HG03565 (cell line): ENCODE results near the gene PRPF6.
"Not testable (repeated sequence)": the region's sequence is repeated elsewhere in the genome, so short reads cannot be mapped to it uniquely, and the experiment has no call there.

Experiments used
- ATAC-seq: cut with Tn5 transposase; IDR thresholded peaks from one replicate; pipeline ENCODE4 v1.9.1; 2021; ENCODE audit warnings: mild to moderate bottlenecking, moderate library complexity; ENCODE audit not compliant: unreplicated experiment

Gene PRPF6

DNA sequence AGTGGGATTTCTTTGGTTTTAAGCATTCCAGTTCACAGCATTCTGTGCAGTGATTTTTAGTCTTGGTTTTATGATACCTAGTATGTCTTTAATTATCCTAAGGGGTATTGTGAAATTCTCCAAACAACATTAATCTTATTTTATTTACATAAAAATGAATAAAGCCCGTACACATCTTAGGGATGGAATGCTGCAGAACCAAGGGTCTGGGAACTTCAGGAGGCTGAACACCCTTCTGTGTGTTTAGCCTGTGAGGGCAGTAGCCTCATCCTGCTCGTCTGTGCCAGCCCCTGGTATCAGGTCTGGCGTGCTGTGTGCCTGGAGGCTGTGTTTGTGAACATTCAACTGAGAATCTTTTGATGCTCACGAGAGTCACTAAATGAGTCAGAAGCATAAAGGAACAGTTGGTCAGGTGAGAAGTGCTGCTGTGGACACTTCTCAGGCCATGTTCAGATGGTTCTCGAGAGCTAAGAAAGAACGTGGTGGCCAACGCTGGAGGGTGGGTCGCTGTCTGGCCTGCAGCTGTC is 29.8 kb downstream of the PRPF6 start:
- no peak for ATAC-seq

DNA sequence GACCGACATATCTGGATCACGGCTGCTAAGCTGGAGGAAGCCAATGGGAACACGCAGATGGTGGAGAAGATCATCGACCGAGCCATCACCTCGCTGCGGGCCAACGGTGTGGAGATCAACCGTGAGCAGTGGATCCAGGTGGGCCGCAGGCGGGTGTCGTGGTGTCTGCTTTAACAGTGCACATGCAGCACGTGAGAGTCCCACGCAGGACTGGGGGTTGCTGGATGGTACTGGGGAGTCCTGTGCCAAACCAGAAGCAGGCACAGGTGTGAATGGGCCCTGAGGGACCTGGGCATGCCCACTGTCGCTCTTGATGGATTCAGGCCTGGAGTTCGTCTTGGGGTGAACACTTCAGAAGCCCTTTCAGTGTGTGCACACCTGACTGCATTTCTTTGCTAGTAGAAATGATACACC is 30.4 kb downstream of the PRPF6 start:
- no peak for ATAC-seq

DNA sequence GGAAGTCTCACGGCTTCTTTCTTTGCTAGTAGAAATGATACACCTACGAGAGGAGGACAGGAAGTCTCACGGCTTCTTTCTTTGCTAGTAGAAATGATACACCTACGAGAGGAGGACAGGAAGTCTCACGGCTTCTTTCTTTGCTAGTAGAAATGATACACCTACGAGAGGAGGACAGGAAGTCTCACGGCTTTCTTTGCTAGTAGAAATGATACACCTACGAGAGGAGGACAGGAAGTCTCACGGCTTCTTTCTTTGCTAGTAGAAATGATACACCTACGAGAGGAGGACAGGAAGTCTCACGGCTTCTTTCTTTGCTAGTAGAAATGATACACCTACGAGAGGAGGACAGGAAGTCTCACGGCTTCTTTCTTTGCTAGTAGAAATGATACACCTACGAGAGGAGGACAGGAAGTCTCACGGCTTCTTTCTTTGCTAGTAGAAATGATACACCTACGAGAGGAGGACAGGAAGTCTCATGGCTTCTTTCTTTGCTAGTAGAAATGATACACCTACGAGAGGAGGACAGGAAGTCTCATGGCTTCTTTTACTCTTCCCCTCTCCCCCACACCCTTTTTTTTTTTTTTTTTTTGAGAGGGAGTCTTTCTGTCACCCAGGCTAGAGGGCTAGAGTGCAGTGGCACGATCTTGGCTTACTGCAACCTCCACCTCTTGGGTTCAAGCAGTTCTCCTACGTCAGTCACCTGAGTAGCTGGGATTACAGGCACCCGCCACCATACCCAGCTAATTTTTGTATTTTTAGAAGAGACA is 31.6 kb downstream of the PRPF6 start:
- not testable (repeated sequence) for ATAC-seq

DNA sequence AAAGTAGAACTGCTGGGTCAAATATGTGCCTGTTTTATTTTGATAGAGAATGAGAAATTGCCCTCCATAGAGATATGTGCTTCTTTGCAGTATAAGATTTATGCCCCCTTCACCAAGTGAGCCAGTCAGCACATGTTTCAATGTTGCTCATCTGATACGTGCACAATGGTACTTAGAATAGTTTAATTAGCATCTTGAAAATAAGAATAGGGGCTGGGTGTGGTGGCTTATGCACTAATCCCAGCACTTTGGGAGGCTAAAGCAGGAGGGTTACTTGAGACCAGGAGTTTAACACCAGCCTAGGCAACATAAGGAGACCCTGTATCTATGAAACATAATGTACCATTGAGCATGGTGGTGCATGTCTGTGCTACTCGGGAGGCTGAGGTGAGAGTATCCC is 34.7 kb downstream of the PRPF6 start:
- no peak for ATAC-seq

DNA sequence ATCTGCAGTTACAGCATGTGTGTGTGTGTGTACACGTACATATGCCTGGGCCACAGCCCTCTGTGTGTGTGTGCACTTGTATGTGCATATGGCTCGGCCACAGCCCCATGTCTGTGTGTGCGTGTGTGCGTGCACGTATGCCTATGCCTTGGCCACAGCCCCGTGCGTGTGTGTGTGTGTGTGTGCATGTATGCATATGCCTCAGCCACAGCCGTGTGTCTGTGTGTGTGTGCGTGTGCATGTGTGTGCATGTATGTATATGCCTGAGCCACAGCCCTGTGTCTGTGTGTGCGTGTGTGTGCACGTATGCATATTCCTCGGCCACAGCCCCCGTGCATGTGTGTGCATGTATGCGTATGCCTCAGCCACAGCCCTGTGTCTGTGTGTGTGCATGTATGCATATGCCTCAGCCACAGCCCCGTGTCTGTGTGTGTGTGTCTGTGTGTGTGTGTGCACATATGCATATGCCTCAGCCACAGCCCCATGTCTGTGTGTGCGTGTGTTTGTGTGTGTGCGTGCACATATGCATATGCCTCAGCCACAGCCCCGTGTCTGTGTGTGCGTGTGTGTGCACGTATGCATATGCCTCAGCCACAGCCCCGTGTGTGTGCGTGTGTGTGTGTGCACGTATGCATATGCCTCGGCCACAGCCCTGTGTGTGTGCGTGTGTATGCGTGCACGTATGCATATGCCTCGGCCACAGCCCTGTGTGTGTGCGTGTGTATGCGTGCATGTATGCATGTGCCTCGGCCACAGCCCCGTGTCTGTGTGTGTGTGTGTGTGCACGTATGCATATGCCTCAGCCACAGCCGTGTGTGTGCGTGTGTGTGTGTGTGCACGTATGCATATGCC is 40.4 kb downstream of the PRPF6 start:
- no peak for ATAC-seq

DNA sequence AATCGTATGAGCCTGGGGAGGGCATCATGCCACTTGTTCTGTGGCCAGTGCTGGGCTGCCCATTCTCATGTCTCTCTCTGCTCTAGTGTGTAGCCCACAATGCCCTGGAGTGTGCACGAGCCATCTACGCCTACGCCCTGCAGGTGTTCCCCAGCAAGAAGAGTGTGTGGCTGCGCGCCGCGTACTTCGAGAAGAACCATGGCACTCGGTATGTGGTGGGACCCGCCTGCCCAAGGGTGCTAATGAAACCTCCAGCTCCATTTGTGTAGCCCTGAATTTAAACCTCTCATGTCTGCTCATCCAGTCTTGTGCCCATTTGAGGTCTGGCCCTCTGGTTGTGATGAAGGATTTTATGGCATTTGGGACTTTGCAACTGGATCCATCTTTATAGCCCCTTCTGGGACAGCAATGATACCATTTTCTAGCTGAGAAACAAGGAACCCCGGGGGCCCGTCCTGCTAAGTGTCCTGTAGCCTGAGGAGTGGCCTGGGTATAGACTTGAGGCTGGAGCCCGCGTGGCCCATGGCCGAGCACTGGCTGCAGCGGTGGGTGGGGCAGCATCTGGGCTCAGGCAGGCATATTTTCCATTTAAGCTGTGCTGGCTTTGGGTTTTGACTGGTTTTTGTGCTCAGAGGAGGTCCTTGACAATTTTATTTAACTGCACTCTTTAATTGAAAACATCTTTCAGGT is 41.9 kb downstream of the PRPF6 start:
- no peak for ATAC-seq

DNA sequence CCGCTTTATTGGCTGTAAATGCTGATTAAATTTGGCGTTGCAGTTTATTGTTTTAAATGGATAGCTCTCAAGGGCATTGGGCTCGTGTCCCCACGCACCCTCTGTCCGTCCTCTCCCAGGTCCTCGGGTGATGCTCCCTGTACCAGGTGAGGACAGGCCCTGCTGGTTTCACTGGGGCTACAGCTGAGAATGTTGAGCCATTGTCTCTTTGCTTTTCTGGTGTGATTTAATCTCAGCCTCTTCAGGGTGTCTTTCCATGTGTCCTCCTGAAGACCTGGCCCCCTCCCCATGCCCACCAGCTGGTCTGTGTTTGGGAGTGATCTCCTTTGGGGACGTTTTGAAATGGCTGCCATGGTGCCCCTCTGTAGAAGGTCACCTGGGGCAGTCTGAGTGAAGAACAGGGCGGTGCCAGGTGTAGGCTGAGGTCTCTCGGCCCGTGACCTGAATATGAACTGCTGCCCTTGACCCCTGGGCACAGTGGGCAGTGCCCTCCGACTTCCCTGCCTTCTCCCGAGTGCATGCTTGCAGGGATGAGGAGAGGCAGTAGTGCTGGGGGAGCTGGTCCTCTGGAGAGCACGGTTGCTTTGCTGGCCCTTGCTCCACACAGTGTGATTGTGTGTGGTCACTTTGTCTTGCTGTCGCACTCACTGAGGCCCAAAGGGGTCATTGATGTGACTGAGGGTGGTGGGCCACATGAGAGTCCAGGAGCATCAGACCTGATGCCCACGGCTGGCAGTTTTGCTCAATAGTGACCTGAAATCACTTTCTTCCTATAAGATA is 42.6 kb downstream of the PRPF6 start:
- no peak for ATAC-seq

DNA sequence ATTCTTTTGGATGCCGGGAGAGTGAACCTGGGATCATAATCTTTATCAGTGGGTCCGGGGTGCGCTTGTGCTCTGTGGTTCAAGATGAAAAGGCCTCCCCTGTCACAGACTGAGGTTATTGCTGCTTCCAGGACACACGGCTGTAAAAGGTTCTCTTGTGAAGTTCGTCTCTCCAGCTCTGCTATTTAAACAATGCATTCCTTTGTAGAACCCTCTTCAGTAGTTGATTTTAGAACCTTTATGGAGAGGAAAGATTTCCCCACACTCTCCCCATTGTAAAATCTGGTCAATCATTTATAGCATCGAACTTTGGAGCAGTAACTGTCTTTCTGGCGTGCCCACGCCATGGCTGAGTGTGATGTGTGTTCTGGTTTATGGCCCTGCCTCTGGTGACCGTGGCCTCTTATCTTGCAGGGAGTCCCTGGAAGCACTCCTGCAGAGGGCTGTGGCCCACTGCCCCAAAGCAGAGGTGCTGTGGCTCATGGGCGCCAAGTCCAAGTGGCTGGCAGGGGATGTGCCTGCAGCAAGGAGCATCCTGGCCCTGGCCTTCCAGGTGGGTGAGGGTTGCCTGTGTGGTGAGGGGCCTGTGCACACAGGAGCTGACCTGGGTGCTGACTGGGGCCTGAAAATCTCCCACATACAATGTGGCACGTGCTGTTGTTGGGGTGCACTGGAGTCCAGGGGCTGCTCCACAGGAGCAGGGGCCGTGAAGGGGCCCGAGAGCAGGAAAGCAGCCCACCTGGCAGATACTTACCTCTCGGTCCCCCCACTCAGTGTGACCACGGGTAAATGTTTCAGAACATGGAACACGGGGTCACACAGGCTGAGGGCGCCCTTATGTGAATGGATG is 43.4 kb downstream of the PRPF6 start:
- ATAC-seq, result no peak

DNA sequence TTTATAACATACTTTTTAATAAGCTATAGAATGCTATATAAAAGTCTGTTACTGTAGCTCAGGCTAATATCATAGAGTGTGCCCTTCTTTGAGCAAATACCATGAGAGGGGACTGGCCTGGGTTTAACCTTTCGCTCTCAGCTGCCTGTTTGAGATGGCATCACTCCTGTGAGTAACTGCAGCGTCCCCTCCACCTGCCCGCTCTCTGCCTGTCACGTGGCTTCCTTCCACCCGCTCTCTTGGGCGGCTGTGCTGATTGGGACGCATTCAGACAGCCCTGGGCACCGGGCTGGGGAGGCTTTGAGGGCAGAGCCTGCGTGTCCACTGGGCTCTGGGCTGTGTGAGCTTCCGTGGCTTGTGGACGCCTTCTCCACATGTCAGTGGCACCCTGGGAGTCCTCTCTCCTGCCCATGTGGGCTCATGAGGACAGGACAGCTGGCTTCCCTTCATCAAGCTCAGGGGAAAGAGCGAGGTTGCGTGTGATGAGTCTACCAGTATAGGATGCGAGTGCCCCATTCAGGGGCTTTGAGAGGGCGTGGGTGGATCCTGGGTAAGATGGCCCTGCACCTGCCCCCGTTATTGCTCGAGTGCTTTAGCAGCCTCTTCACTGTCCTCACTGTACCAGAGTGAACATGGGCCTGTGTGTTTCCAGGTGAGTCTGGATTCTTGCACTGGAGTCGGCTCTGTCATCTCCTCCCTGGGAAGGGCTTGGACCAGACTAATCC is 44.3 kb downstream of the PRPF6 start:
- no peak for ATAC-seq

DNA sequence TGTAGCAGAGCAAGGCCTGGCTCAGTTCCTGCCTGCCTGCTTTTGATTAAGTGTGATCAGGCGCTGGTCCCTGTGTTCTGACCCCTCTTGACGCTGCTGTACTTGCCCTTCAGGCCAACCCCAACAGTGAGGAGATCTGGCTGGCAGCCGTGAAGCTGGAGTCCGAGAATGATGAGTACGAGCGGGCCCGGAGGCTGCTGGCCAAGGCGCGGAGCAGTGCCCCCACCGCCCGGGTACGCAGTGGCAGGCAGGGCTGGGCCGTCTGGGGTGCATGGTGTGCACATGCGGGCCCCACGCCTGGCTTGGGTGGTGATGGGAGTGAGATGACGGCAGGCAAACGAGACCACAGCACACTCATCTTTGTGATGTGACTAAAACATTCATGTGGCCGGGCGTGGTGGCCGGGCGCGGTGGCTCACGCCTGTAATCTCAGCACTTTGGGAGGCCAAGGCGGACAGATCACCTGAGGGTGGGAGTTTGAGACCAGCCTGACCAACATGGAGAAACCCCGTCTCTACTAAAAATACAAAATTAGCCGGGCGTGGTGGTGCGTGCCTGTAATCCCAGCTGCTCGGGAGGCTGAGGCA is 45.0 kb downstream of the PRPF6 start:
- no peak for ATAC-seq

DNA sequence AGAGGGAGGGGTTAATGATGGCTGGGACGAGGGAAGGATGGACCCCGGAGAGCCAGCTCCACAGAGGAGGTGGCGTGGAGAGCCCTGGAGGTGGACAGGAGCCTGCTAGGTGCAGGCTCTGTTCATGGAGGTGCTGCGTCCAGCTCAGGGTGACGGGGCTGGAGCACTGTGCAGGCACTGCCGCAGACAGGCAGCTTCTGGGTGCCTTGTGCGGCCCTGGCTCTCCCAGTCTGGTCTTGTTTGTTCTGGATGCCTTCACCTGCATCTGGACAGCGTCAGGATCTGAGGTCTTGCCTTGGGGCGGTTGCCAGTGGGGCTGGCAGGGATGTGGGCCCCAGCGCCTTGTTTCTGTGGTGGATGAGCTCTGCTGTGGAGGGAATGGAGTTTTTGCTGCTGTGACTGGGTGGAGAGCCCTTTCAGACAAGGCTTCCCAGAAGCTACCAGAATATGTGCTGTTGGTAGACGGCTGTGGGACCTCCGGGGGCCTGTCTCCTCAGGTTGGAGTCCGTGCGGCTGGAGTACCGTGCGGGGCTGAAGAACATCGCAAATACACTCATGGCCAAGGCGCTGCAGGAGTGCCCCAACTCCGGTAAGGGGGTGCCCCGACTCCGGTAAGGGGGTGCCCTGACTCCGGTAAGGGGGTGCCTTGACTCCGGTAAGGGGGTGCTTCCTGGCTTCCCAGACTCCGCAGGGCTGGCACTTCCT is 47.2 kb downstream of the PRPF6 start:
- ATAC-seq, result no peak

DNA sequence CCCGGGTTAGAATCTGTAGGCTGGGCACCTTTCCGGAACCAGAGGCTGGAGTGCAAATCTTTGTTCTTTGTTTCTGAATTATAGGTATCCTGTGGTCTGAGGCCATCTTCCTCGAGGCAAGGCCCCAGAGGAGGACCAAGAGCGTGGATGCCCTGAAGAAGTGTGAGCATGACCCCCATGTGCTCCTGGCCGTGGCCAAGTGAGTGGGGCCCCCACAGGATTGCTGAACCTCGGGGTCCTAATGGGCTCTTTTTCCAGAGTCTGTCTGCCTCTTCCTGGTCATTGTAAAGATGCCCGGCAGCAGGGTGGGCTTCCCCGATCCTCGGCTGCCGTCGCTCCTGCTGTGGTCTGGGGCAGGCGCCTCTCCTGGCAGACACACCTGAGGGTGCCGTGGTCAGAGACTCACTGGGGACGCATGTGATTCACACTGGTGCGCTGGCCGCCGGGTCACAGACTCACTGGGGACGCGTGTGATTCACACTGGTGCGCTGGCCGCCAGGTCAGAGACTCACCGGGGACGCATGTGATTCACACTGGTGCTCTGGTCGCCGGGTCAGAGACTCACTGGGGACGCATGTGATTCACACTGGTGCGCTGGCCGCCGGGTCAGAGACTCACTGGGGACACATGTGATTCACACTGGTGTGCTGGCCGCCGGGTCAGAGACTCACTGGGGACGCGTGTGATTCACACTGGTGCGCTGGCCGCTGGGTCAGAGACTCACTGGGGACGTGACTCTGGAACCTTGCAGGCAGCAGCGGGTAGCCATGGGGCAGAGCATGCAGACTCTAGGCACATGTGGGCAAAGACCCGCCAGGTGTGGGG is 48.6 kb downstream of the PRPF6 start:
- no peak for ATAC-seq

DNA sequence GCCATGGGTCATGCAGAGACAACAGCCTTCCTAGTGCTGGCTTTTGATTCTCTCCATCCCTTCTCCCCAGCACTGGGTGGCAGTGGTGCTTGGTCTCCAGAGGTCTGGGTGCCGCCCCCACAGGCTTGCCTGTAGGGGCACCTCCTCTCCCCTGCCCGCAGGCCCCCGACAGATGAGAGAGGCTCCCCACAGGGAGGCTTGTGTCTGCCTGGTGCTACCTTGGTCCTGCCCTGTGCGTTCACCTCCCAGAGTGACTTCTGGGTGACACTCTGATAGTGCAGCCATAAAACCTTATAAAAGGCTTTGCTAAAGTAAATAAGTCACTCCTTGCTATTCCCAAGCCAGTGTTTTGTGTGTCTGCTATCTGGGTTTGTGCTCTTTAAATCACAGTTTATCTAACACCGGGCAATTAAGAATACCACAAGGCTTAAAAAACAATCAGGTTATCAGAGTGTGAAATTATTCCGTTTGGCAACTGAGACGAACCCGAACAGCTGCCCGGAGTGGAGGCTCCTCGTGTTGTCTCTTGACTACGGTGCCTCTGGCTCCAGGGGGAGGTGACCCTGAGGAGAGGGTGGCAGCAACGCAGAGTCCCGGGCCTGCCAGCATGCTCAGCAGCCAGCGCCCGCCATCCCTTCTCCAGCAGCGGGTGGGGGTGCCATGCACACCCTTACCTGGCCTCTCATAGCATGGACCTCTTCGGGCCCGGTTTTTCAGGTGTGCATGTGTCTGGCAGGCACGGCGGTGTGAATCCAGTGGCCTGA is 49.6 kb downstream of the PRPF6 start:
- no peak for ATAC-seq

DNA sequence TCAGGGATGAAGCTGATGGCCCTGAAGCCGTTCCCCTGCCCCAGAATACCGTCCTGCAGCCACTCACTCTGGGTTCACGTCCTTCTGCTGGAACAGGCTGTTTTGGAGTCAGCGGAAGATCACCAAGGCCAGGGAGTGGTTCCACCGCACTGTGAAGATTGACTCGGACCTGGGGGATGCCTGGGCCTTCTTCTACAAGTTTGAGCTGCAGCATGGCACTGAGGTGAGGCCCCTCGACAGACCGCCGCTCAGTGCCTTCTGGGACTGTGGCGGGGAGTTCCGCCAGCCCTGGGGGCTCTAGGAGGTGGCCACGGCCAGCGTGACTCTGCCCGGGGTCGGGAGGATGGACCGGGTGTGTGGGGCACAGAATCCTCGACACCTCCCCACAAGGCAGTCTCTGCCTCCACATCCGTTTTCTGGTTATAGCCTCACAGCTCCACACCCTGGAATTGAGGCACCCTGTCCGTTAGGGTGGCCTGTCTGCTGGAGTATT is 50.9 kb downstream of the PRPF6 start:
- ATAC-seq, result no peak

DNA sequence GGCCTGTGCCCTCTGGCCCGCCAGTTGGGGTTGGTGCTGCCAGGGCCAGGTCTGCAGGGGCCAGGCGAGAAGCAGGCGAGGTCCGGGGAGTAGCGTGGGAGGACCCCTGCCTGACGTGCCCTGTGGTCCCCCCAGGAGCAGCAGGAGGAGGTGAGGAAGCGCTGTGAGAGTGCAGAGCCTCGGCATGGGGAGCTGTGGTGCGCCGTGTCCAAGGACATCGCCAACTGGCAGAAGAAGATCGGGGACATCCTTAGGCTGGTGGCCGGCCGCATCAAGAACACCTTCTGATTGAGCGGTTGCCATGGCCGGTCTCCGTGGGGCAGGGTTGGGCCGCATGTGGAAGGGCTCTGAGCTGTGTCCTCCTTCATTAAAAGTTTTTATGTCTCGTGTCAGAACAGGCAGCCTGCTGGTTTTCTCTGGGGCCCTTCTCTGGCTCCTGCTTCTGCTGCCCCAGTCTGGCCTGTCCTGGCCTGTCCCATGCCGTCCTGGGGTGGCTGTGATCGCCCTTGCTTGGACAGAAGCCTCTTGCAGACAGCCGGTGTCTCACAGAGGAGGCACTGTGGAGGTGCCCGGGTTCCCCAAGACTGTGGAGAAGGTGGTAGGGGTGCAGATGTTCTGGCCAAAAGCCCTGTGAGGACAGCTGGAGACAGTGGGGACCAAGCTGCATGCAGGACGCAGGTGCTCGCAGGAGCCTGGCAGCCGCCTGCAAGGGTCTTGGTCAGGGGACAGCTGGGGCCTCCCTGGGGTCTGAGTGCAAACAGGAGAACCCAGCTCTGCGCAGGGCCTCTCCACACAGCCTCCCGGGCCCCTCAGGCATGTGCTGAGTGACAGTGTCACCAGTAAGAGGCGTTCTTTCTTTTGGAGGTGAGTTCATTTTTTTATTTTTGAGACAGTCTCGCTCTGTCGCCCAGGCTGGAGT is 52.0 kb downstream of the PRPF6 start:
- no peak for ATAC-seq
